A549 (cell line): Measurements from ENCODE around the gene OSBPL3. TPM values are rescaled to one million over a fixed set of nuclear protein-coding genes. Genes with fewer than 3 reads are reported as not detected.

Experiments
- ATAC-seq, 2 experiments: fragments of 200-7000 bp in 1 of 2; fragments of >200 bp in 1 of 2; cut with Nextera tagmentation in 1 of 2; cut with Tn5 transposase in 1 of 2; 3 replicates each; pipeline versions ENCODE4 v1.8.0 to v1.9.1; 2018 to 2020; ENCODE audit warnings: mild to moderate bottlenecking in 1 of 2, moderate library complexity in 1 of 2
- CTCF ChIA-PET: fragments of 300-600 bp; sonication (Branson Sonifier 250); formaldehyde crosslinking; extraction: SDS; loops from one replicate; lab custom pipeline; 2021; ENCODE audit warnings: antibody characterized with exemption, inconsistent platforms; lab: Yijun Ruan, JAX
- POLR2A ChIA-PET: fragments of 350-600 bp; formaldehyde crosslinking; extraction: SDS; loops from one replicate; lab custom pipeline; 2021; ENCODE audit warnings: antibody characterized with exemption, inconsistent platforms; lab: Yijun Ruan, JAX
- DNase-seq, 2 experiments: peaks; one replicate each; pipeline versions ENCODE4 v3.0.0 to v3.0.0-alpha.2; 2011 to 2016; ENCODE audit warnings: low read depth in 1 of 2, low spot score in 1 of 2
- FAIRE-seq: peaks from 2 replicates; lab custom pipeline; 2011; peaks lifted over from hg19 to GRCh38; lab: Jason Lieb, UNC
- H3K27ac ChIP-seq, 2 experiments: fragments of >200 bp; sonication (Bioruptor Twin); formaldehyde crosslinking; 3 replicates each; pipeline ENCODE4 v1.5.1; 2016 to 2017
- H3K4me1 ChIP-seq: fragments of >200 bp; sonication (Bioruptor Twin); formaldehyde crosslinking; 3 replicates; pipeline ENCODE4 v1.6.1; 2016
- H3K4me2 ChIP-seq: fragments of >200 bp; sonication (Bioruptor Twin); formaldehyde crosslinking; 3 replicates; pipeline ENCODE4 v1.6.1; 2016
- H3K4me3 ChIP-seq: fragments of >200 bp; sonication (Bioruptor Twin); formaldehyde crosslinking; 3 replicates; pipeline ENCODE4 v1.5.1; 2016
- H3K9me3 ChIP-seq: fragments of >200 bp; sonication (Bioruptor Twin); formaldehyde crosslinking; 3 replicates; pipeline ENCODE4 v1.6.1; 2016
- BHLHE40 ChIP-seq: IDR thresholded peaks from 2 replicates; pipeline ENCODE4 v1.6.1; 2012; ENCODE audit warnings: low read depth, low read length, inconsistent platforms
- CBX2 ChIP-seq: fragments of 200-600 bp; sonication (generic); IDR thresholded peaks from 2 replicates; pipeline ENCODE4 v1.6.1; 2016; ENCODE audit warnings: low read depth, mild to moderate bottlenecking, borderline replicate concordance
- EHMT2 ChIP-seq: fragments of 200-600 bp; sonication (generic); IDR thresholded peaks from 2 replicates; pipeline ENCODE4 v1.6.1; 2016; ENCODE audit warnings: antibody characterized with exemption, low read depth, mild to moderate bottlenecking, moderate library complexity
- FOXS1 ChIP-seq: fragments of 250-450 bp; sonication (Bioruptor Pico); IDR thresholded peaks from 2 replicates; pipeline ENCODE4 v1.5.0; 2020; ENCODE audit warnings: mild to moderate bottlenecking, moderate library complexity
- HOXB5 ChIP-seq: fragments of 250-450 bp; sonication (Bioruptor Pico); IDR thresholded peaks from 2 replicates; pipeline ENCODE4 v1.5.0; 2020; ENCODE audit warnings: mild to moderate bottlenecking, moderate library complexity
- JUNB ChIP-seq: fragments of >200 bp; sonication (Bioruptor Twin); formaldehyde crosslinking; IDR thresholded peaks from 2 replicates; pipeline ENCODE4 v1.6.1; 2016
- KDM5A ChIP-seq: fragments of 200-600 bp; sonication (generic); IDR thresholded peaks from 2 replicates; pipeline ENCODE4 v1.6.1; 2016; ENCODE audit warnings: antibody characterized with exemption, mild to moderate bottlenecking
- MAFK ChIP-seq: fragments of 450-650 bp; IDR thresholded peaks from 2 replicates; pipeline ENCODE4 v1.6.1; 2014; ENCODE audit not compliant: partially characterized antibody
- MYC ChIP-seq: IDR thresholded peaks from 2 replicates; pipeline ENCODE4 v1.6.1; 2012; ENCODE audit warnings: mild to moderate bottlenecking, inconsistent platforms, low read length, improper control_type of control experiment, borderline replicate concordance
- NPAS2 ChIP-seq: fragments of 250-450 bp; sonication (Bioruptor Pico); IDR thresholded peaks from 2 replicates; pipeline ENCODE4 v1.8.0; 2022; ENCODE audit warnings: mild to moderate bottlenecking, moderate library complexity, borderline replicate concordance
- PHF8 ChIP-seq: fragments of 200-600 bp; sonication (generic); IDR thresholded peaks from 2 replicates; pipeline ENCODE4 v1.6.1; 2016; ENCODE audit warnings: low read depth, mild to moderate bottlenecking, antibody characterized with exemption, moderate library complexity, borderline replicate concordance
- TFCP2L1 ChIP-seq: fragments of 250-450 bp; sonication (Bioruptor Pico); IDR thresholded peaks from 2 replicates; pipeline ENCODE4 v1.5.0; 2021; ENCODE audit warnings: mild to moderate bottlenecking
- ZC3H11A ChIP-seq: fragments of 450-650 bp; IDR thresholded peaks from 2 replicates; pipeline ENCODE4 v1.6.1; 2014; ENCODE audit warnings: antibody characterized with exemption, mild to moderate bottlenecking
- ZSCAN20 ChIP-seq: fragments of 250-450 bp; sonication (Bioruptor Pico); IDR thresholded peaks from 2 replicates; pipeline ENCODE4 v1.8.0; 2022; ENCODE audit warnings: mild to moderate bottlenecking, moderate library complexity
- WGBS: methylation state at CpG from one replicate; pipeline ENCODE4 v1.1.6; 2017; ENCODE audit errors: missing lambda C conversion rate; 5-methylcytosine and 5-hydroxymethylcytosine counted together
- polyA plus RNA-seq, 4 experiments: library from polyadenylated mRNA; depleted of rRNA in 3 of 4; stranded (reverse); fragments of >200 nt; fragmentation: RNase III in 1 of 4; extraction: RNeasy Plus Mini Kit Qiagen cat#74134 plus additional on column Dnase treatment in 1 of 4; gene quantifications; 2 replicates in 3 of 4; 3 replicates in 1 of 4; pipeline ENCODE4 v1.2.3, GENCODE V29; 2011 to 2017
- TF ChIP-seq, protein P1 (sequence below): fragments of 150-350 bp; IDR thresholded peaks from 2 replicates; pipeline ENCODE4 v1.6.1; 2014; ENCODE audit warnings: low read depth, mild to moderate bottlenecking, low read length
- TF ChIP-seq, protein P2 (sequence below): fragments of 200-600 bp; sonication (generic); IDR thresholded peaks from 2 replicates; pipeline ENCODE4 v1.6.1; 2016; ENCODE audit warnings: antibody characterized with exemption, mild to moderate bottlenecking, moderate library complexity
- TF ChIP-seq, protein P3 (sequence below): fragments of 250-450 bp; sonication (Bioruptor Pico); IDR thresholded peaks from 2 replicates; pipeline ENCODE4 v1.5.0; 2021; ENCODE audit warnings: mild to moderate bottlenecking, moderate library complexity, borderline replicate concordance
- TF ChIP-seq, protein P4 (sequence below): IDR thresholded peaks from 2 replicates; pipeline ENCODE4 v1.6.1; 2012
- TF ChIP-seq, protein P5 (sequence below): fragments of >200 bp; sonication (Bioruptor Twin); formaldehyde crosslinking; IDR thresholded peaks from 3 replicates; pipeline ENCODE4 v1.6.1; 2016

Gene OSBPL3
- polyA plus RNA-seq, 2 of the 4 experiments (the other 2 are of a cell fraction): 10.9 to 17.4 TPM

DNA sequence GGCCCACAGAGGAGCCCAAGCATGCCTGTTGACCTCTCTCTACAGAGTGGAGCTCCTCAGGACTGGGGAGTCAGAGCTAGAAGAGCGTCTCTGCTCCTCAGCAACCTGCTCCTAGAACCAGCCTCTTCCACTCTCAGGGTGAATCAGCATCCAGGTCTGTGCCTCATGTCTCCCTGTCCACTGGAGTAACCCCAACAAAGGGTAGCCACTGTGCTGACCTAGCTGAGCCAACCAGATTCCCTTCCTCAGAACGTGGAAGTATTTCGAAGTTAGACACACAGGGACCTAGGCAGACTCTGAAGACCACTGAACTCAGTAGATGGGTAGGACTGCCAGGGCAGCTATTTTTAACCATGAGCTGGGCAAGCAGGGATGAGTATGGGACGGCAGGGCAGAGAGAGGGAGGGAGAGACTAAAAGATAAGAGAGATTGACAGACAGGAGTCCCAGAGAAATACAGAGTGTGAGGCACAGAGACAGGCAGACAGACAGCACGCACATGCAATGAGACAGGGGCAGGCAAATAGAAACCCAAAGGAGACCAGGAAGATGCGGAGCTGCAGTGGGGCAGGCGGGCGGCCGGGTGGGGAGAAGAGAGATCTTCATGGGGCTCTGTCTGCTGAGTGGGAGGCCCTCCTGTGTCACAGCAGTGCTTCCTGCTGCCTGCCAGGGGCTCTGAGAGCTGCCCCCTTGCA, 56.7 kb downstream of the OSBPL3 start (continued):
- TF ChIP-seq MAFK: no peak
- TF ChIP-seq TFCP2L1 (CRISPR knock-in tag): no peak
- TF ChIP-seq, protein P1, sequence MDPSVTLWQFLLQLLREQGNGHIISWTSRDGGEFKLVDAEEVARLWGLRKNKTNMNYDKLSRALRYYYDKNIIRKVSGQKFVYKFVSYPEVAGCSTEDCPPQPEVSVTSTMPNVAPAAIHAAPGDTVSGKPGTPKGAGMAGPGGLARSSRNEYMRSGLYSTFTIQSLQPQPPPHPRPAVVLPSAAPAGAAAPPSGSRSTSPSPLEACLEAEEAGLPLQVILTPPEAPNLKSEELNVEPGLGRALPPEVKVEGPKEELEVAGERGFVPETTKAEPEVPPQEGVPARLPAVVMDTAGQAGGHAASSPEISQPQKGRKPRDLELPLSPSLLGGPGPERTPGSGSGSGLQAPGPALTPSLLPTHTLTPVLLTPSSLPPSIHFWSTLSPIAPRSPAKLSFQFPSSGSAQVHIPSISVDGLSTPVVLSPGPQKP: no peak
- no peak for TF ChIP-seq NPAS2 (CRISPR knock-in tag)

DNA sequence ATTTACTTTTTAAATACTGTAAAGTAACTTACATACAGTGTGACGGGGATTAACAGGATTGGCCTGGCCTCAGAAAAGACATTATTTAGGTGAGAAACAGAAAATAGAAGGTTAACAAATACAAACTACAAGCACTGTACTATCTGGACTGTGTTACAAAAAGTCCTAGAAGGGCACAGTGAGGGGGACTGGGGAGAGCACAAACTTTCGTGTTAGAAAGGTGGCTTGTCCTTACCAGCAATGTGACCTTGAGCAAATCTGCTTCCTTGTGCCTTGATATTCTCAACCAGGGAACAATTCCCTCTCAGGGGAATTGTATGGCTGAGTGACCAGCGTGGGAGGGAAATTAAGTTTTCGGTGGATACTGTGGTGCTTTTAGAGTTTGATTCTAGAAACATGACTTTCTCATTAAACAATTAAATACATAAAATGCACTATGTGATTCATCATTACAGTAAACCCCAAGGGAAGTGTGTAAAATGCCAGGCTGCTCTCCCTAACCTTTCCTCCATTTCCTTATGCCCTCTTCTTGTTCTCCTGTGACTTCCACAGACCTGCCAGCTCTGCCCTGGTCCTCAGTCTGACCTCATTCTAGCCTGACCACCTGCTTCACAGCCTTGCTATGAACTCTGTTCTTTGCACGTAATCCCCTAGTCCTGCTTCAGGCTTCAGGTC, 57.7 kb downstream of the OSBPL3 start:
- POLR2A ChIA-PET: no interaction called here
- ATAC-seq (peak in 1 of 2 experiments; percentile 32; a peak in 3 of 6 replicates), FAIRE-seq (no peak), DNase-seq (no peak)
- no peaks in the 10 kb centered on the region for H3K9me3 ChIP-seq
- 87% methylated on average over 5 of the region's 5 CpGs for WGBS
- H3K4me3 ChIP-seq: no peak overlapping the region
- peaks cover 28% of the 10 kb centered on the region; the same call in 2 of the 3 replicates for H3K4me1 ChIP-seq
- TF ChIP-seq MAFK (no peak), EHMT2 (no peak), KDM5A (no peak), FOXS1 (no peak), PHF8 (no peak), ZC3H11A (no peak)
- TF ChIP-seq, protein P2, sequence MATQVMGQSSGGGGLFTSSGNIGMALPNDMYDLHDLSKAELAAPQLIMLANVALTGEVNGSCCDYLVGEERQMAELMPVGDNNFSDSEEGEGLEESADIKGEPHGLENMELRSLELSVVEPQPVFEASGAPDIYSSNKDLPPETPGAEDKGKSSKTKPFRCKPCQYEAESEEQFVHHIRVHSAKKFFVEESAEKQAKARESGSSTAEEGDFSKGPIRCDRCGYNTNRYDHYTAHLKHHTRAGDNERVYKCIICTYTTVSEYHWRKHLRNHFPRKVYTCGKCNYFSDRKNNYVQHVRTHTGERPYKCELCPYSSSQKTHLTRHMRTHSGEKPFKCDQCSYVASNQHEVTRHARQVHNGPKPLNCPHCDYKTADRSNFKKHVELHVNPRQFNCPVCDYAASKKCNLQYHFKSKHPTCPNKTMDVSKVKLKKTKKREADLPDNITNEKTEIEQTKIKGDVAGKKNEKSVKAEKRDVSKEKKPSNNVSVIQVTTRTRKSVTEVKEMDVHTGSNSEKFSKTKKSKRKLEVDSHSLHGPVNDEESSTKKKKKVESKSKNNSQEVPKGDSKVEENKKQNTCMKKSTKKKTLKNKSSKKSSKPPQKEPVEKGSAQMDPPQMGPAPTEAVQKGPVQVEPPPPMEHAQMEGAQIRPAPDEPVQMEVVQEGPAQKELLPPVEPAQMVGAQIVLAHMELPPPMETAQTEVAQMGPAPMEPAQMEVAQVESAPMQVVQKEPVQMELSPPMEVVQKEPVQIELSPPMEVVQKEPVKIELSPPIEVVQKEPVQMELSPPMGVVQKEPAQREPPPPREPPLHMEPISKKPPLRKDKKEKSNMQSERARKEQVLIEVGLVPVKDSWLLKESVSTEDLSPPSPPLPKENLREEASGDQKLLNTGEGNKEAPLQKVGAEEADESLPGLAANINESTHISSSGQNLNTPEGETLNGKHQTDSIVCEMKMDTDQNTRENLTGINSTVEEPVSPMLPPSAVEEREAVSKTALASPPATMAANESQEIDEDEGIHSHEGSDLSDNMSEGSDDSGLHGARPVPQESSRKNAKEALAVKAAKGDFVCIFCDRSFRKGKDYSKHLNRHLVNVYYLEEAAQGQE: no peak
- TF ChIP-seq, protein P3, sequence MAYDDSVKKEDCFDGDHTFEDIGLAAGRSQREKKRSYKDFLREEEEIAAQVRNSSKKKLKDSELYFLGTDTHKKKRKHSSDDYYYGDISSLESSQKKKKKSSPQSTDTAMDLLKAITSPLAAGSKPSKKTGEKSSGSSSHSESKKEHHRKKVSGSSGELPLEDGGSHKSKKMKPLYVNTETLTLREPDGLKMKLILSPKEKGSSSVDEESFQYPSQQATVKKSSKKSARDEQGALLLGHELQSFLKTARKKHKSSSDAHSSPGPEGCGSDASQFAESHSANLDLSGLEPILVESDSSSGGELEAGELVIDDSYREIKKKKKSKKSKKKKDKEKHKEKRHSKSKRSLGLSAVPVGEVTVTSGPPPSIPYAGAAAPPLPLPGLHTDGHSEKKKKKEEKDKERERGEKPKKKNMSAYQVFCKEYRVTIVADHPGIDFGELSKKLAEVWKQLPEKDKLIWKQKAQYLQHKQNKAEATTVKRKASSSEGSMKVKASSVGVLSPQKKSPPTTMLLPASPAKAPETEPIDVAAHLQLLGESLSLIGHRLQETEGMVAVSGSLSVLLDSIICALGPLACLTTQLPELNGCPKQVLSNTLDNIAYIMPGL: no peak
- TF ChIP-seq, protein P4, sequence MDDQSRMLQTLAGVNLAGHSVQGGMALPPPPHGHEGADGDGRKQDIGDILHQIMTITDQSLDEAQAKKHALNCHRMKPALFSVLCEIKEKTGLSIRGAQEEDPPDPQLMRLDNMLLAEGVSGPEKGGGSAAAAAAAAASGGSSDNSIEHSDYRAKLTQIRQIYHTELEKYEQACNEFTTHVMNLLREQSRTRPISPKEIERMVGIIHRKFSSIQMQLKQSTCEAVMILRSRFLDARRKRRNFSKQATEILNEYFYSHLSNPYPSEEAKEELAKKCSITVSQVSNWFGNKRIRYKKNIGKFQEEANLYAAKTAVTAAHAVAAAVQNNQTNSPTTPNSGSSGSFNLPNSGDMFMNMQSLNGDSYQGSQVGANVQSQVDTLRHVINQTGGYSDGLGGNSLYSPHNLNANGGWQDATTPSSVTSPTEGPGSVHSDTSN: no peak
- CTCF ChIA-PET: interaction anchor here (0.7 to 0.9 kb wide), 2 partner anchors 57 to 148 kb away, joined by 3 to 4 read pairs; partner anchors contain the start of gene OSBPL3
- no peak overlapping the region for H3K4me2 ChIP-seq
- H3K27ac ChIP-seq: no peak overlapping the region

DNA sequence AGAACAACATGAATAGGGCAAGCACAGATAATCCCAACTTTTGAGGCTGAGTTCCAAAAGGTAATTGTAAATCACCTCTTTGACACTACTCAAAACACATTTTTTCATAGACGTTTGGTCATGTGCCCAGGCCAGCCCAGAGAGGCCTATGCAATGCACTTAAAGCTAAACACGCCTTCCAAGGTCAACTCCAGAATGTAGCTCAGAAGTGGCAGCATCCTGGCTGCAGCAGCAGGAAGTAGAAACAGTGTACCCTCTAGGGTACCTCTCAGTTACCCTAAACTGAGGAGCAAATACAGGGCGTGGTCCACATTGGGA, 58.7 kb downstream of the OSBPL3 start:
- Histone ChIP-seq H3K9me3 (no peaks in the 10 kb centered on the region), H3K27ac (no peak overlapping the region), H3K4me1 (peaks cover 23% of the 10 kb centered on the region; the same call in 2 of the 3 replicates), H3K4me2 (no peak overlapping the region), H3K4me3 (no peak overlapping the region)
- TF ChIP-seq ZSCAN20 (CRISPR knock-in tag) (no peak), BHLHE40 (no peak), JUNB (no peak), KDM5A (no peak), MYC (no peak), CBX2 (no peak), HOXB5 (CRISPR knock-in tag) (no peak)
- TF ChIP-seq, protein P5, sequence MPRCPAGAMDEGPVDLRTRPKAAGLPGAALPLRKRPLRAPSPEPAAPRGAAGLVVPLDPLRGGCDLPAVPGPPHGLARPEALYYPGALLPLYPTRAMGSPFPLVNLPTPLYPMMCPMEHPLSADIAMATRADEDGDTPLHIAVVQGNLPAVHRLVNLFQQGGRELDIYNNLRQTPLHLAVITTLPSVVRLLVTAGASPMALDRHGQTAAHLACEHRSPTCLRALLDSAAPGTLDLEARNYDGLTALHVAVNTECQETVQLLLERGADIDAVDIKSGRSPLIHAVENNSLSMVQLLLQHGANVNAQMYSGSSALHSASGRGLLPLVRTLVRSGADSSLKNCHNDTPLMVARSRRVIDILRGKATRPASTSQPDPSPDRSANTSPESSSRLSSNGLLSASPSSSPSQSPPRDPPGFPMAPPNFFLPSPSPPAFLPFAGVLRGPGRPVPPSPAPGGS: no peak
- no peak for DNase-seq
- POLR2A ChIA-PET: no interaction called here
- no peak; a peak in 1 of 6 replicates for ATAC-seq
- CTCF ChIA-PET: no interaction called here
- no peak for FAIRE-seq
- WGBS: 77% methylated on average over 3 of the region's 3 CpGs
